Fibroblast of skin of scalp (primary cell): ENCODE results near the gene PNCK.
"Not testable (repeated sequence)": the region's sequence is repeated elsewhere in the genome, so short reads cannot be mapped to it uniquely, and the experiment has no call there.

Source experiments
- DNase-seq: peaks from one replicate; pipeline ENCODE4 v3.0.0-alpha.2; 2013

PNCK gene

DNA sequence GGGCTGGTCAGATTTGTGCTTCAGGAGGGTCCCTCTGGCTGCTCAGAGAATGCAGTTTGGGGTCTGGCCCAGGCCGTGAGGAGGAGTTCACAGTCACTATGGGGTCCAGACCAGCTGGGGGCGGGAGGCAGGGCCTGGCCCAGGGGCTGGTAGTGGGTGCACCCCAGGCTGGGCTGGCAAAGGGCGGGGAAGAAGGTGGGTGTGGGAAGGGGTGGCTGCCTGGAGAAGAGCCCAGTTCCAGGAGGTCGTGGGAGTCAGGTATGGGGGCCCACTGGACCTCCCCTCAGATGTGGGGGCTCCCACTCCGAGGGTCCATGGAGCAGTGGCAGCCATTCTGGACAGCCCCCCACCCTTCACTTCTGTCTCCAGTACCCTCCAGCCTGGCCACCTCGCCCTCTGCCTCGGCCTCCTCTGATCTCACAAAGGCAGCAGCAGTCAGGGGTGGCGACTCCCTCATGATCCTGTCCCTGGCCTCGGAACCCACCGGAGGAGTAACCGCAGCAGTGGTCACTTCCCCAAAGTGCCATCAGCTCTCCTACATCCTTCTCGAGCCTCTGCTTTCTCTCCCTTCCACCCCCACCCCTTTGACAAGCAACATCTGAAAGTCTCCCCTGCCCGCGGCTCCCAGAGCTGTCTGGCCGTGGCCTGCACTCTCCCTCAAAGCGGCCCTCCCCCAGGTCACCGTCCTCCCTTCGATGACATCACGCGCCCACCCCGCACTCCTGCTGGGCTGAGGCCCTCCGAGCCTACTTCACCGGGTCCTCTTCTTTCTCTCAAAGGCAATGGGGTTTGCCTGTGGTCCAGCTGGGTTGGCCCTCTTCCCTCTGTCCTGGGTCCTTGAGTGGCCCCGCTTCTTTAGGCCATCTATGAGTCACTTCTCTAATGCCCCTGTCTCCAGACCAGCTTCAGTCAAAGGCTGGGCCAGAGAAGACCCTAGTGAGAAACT is 12.4 kb upstream of the PNCK start:
- DNase-seq = no peak

DNA sequence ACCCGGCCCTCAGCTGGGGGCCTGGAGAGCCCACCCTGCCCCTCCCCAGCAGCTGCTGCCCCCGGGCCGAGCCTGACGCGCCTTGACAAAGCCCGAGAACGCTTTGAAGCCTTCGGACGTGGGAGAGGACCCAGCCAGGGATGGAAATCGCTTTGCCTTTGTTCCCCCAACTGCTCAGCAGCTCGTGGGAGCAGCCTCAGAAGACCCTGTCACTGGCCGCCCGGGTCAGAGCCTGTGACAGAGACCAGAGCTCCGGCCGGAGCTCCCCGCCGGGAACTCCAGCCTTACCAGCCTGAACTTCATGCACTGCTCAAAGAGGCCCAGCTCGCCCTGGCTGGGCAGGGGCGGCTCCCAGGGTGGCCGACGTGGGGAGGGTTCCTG is 11.5 kb upstream of the PNCK start:
- DNase-seq = no peak

DNA sequence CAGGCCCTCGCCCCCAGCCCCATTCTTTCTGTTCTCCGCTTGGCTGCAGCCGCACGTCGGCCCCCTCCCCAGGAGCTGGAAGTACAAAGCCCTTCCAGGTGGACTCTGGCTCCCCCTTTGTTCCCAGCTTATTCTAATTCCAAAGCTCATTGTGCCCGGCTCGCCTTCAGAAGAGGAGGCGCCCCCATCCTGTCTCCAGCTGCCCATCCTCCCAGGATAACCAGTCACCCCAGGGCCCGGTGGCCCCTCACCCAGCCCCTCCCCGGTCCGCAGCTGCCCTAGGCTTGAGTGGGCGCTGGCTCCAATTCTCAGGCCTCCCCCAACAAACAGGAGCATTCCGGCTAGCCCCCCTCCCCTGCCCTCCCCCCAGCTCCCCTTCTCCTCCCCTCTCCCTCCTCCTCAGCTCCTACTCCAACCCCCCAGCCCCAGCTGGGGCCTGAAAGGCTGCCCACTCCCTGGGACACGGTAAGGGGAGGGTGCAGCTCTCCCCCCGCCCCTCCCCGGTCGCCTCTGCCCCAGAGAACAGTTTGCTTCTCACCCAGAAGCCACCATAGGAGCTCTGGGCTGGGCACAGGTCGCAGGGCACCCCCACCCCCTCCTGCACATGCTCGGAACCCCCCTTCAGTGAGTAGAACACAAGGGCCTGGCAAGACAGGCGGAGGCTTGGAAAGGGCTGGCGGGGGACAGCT is 11.0 kb upstream of the PNCK start:
- no peak for DNase-seq

DNA sequence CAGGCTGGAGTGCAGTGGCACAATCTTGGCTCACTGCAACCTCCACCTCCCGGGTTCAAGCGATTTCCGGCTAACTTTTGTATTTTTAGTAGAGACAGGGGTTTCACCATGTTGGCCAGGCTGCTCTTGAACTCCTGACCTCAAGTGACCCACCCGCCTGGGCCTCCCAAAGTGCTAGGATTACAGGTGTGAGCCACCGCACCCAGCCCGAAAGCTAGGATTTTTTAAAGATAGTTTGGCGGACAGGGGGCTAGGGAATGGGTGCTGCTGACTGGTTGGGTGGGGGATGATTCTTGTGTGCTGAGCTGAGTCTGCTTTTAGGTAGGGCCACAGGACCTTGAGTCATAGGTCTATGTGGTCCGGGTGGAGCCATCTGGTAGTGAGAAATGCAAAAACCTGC is 9.9 kb upstream of the PNCK start:
- DNase-seq = not testable (repeated sequence)

DNA sequence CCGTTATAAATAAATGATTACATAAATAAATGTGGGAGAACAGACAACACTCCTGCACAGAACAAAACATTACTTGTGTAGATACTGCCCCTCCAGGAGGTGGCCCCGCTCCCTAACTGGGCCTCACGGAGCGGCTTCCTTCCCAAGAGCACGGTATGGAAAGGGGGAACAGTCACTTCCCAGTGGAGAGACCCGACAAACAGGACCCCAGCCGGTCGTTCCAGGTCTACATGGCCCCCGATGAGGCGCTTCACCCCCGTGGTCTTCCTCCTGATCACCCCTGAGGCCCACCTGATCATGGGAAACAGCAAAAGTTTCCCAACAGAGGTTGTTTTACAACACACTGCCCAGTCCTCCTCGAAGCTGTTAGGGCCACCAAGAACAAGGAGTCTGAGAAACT is 7.6 kb upstream of the PNCK start:
- DNase-seq = no peak

DNA sequence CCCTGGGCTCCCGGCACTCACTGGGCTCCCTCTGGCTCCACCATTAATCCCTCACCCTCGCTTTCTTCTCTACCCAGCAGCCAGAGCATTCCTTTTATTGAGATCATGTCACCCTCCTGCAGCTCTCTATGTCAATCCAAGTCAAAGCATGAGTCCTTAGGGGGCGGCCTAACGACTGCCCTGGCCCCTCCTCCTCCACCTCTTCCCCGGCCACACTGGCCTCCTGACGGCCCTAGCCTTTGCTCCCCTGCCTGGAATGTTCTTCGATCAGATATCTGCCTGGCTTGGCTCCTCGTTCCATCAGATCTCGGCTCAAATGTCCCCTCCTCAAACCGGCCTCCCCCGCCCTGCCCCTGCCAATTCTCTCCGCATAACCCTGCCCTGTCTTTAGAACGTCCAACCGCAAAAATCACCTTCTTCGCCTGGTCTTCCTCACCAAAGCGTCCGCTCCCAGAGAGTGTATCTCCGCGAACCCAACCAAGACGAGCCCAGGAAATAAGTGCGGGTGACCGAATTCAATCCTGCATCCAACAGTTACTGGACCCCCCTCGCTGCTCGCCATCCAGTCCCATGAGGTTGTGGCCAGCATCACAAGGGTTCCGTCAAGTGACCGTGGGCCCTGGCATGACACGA is 722 bp upstream of the PNCK start:
- no peak for DNase-seq

DNA sequence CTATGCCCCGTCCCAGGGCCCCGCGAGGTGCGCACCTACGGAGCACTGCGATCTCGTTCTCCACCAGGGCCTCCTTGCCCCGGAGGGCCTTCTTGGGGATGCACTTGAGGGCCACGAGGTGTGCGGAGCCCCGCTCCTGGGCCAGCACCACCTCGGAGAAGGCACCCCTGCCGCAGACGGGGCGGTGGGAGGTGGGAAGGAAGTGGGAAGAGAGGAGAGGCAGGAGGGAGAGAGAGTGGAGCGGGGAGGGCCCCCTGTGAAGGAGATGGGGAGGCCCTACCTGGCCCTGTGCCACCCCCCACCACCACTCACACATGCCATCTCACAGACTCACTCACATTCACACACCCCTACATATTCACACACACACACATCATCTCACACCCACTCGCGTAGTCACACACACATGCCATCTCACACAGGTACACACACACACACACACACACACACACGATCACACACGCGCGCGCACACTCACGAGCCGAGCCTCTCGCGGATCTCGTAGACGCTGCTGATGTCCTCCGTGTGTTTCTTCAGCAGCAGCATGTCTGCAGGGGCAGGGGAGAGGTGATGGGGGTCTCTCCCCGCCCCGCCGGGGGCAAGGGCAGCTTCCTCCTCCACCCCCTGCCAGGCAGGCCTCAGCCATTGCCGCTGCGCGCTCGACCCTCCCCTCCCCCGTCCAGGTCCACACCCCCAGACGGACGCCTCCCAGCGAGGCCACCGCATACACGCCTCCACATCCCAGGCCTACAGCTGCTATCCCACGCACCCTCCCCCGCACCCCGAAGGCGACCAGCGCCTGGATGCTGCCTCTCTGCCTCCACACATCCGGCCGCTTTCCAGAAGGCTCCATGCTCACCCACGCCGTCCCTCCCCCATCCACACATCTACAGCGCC is 834 bp downstream of the PNCK start:
- no peak for DNase-seq

DNA sequence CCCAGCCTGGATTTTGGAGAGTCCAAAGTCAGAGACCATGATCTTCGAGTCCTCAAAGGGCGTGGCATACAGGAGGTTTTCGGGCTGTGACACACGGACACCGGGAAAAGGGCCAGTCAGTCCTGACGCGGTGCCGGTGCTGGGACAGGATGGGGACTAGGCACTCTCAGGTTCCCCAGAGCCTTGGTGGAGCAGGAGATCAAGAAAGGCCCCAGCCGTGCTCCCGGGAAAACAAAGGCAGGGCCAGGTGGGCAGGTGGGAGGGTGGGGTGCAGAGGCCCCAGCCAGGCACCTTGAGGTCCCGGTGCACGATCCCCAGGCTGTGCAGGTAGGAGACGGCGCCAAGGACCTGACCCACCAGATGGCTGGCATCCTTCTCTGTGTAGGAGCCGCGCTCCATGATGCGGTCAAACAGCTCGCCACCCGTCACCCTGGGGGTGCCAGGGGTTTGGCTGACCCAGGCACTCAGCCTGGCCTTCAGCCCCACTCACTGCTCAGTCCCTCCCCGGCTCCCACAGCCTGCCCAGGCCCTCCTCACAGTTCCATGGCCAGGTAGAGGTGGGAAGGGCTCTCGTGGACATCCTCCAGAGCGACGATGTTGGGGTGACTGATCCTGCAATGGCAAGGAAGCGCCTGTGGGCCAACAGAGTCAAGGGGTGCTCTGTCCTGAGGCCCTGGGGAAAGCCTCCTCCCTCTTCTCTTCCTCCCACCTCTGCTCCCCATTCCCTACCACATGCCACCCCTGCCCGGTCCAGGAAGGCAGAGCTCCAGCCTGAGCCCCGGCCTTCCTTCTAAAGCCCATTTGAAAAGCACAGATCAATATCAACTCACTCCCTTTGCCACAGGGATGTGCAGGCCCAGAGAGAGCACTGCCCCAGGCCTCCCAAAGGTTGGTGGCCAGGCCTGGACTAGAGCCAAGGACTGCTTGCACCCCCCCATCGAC is 1.8 kb downstream of the PNCK start:
- no peak for DNase-seq

DNA sequence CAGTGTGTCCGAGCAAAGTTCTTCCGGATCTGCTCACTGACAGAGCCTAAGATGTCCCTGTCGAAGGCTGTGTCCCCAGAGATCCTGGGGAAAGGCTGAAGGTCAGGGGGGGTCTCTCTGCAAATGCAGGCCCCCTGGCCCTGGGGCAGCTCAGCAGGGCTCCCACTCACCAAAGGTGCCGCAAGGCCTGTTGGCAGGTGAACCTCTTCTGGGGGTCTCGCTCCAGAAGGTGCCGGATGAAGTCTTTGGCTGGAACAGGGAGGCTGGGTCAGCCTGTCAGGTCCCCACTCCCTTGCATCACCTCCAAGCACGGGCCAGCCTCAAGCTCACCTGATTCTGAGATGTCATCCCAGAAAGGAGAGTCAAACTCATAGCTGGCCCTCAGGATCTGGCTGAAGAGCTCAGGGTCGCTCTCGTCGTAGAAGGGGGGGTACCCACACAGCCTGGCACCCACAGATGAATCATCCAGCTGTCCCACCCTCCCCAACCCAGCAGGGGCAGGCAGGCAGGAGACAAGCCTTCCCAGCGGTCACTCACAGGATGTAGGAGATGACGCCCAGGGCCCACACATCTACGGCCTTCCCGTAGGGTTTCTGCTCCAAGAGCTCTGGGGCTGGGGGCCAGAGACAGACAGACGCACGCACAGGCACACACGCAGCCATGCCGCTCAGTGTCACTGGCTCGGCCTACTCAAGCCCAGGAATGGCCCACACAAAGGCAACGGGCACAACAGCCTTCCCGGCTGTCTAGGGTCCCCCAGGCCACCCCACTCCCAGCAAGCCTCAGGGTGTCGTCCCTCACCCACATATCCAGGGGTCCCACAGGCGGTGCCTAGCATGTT is 2.6 kb downstream of the PNCK start:
- DNase-seq = no peak

DNA sequence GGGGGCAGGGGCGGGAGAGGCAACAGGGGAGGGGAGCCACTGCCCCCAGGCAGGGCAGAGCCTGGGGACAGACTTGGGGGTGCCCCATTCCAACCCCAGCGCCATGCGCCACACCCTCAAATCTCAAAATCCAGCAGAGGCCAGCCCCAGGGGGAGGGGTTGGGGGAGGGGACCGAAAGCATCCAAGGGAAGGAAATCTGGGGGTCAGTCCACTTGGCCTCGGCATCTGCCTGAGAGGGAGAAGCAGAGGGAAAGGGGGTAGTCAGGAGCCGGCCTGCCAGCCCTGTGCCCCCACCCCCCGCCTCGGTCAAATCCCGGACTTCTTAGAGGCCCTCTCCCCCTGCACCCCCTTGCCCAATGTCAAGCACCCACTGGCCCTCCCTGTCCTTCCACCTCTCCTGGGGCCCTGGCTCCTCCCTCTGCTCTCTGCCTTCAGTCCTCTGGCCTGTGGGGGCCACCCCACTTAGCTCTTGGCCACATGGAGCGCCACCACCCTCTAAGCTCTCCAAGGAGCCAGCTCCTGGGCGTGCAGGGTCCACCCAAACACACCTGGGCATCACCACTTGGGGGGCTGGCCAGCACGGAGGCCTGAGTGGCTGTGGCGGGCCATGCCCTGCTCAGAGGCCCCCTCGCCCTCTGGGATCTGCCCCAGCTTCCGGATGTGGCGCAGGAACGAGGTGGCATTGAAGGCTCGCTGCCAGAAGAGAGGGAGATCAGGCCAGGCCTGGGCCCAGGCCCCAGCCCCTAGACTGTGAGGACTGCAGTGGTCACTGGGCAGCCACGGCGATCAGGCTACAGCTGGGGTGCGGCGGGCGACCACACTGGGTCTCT is 3.5 kb downstream of the PNCK start:
- DNase-seq = no peak

DNA sequence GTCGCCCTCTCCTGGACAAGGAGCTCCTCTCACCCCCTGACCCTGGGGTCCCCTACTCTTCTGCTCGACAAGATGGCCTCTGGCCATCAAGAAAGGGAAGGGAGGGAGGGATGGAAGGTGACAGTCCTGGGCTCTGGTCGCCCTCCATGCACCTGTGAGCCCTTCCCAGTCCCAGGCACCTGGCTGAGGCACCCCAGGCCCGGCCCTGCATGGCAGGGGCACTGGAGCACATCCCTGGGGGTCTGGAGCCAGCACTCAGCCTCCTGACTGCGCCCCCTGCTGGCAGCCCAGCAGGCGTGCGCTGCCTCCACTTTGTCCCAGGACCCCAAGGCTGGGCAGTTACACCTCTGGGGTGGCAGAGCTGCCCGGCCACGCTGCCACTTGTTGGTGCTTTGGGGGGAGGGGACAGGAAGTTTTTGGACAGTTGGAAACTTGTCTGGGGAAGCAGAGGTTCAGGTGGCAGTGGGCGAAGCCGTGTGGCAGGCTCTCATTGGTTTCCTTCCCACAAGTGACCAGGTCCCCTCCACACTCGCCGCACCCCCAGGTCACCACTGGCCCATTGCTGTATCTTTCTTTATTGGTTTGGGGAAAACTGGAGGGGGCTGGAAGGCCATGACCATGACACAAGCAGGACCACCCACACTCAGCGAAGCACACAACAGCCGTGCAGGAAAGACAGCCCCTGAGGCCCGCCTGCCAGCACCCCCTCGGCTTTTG is 4.3 kb downstream of the PNCK start:
- no peak for DNase-seq

DNA sequence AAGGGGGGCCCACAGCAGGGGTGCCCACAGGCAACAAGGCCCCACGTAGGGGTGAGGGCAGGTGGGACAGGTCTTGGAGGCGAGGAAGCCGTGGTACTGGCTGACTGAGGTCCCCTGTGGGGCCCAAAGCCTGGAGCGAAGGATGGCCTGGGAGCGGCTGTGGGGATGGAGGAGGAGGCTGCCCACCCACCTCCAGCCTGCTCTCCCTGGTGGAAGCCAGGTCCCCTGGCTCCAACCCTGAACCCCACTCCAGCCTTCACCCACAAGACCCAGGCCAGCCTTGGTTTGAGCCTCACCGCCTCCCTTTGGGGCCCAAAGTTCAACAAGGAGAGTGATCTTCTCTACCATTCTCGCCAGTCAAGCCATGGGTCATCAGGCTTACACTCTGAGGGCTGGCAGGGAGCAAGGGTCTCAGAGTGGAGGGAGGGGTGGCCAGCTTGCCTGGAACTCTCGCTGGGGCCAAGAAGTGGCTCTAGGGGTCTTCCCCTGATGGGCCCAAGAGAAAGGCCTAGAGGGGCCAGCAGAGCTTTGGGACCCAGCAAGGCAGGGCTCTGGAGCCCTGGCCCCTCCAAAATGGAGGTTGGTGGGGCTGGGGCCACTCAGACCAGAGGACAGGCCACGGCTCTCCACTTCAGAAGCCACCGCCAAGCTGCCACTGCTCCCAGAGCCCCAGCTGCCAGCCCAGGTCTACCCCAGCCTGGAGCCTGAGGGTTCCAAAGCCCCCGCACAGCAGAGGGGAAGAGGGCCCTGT is 5.0 kb downstream of the PNCK start:
- DNase-seq = no peak

DNA sequence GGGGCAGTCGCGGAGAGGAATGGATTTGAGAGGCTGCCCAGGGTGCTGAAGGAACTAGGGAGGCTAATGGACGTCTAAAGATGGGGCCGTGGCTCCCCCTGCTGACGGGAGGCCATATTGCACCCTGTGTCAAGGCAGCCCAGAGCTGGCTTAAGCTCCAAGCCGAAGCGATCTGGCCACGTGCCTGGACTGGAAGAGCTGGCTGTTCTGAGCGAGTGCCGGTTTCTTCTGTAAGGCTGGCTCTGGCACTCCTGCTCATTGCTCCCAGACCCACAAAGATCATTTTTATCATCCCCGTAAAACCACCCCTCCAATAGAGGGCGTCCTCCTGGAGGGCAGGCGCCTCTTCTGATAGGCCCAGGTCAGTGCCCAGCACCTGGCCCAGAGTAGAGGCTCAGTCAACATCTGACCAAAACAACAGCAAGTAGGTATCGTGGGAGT is 5.6 kb downstream of the PNCK start:
- peak; percentile 72 for DNase-seq

DNA sequence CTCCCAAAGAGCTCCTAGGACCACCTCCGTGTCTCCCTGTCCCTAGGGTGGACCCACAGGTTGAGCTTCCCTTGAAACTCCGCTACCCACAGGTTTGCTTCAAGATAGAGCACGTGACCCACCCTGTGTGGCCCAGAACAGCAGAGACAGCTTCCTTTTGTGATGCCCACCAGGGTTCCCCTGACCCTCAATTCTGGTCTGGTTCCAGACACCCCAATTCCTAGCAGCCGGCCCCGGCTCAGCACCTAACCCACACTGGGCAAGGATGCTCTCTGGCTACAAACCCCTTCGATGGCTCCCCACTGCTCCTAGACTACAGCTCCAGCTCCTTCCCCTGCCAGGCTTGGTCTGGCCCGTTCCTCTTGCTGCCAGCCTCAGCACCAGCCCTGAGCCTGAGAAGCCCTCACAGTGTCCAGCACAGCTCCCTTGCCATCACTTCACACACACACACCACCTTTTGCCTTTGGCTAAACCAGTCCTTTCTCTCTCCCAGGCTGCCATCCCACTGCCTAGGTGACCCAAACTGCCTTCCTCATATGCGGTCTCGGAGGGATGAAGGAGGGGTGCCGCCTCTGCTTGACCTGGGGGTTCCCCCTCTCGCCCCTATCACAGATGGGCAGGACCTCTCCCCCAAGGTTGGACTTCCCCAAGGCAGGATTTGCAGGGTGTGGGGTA is 6.2 kb downstream of the PNCK start:
- no peak for DNase-seq

DNA sequence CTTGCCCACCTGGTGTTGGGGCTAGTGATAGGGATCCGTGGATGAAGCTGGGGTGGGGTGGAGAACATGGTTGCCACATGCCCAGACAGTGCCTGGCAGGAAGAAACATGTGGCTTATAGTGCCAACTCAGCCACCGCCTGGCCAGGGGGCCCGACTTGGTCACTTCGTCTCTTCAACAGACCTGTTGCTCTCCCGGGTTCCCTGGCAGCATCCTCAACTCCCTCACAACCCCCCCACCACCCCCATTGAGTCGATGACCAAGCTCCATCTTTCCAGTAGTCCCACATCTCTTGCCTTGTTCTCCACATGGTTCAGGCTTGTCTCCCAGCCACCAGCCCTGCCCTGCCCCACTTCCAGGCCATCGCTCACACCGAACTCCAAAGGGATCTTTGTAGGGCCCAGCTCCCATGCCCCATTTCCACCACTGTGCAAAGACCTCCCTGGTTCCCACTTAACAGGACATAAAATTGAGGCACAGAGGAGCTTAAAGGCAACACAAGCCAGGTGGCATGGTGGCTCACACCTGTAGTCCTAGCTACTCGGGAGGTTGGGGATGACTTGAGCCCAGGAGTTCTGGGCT is 7.8 kb downstream of the PNCK start:
- DNase-seq = no peak

DNA sequence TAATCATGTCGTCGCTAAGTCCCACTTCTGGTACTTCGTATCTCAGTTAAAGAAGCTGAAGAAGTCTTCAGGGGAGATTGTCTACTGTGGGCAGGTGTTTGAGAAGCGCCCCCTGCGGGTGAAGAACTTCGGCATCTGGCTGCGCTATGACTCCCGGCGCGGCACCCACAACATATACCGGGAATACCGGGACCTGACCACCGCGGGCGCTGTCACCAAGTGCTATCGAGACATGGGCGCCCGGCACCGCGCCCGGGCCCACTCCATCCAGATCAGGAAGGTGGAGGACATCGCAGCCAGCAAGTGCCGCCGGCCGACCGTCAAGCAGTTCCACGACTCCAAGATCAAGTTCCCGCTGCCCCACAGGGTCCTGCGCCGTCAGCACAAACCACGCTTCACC is 11.3 kb downstream of the PNCK start:
- peak; percentile 28 for DNase-seq

DNA sequence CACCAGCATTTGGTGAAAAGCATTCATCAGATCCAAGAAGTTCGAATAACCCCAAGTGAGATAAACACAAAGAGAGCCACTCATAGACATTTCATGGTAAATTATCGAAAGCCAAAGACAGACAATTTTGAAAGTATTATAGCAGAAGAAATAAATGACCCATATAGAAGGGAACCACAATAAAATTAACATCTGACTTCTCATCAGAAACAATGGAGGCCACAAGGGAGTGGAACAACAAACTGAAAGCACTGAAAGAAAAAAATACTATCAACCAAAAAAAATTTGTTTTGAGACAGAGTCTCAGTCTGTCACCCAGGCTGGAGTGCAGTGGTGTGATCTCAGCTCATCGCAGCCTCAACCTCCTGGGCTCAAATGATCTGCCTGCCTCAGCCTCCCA is 14.3 kb downstream of the PNCK start:
- DNase-seq = no peak
